Measurements from ENCODE around the gene MYL2. TPM values are rescaled to one million over a fixed set of nuclear protein-coding genes. Genes with fewer than 3 reads are reported as not detected.

MYL2 gene
- total RNA-seq, 4 donors from 2014 or later, result not detected

DNA sequence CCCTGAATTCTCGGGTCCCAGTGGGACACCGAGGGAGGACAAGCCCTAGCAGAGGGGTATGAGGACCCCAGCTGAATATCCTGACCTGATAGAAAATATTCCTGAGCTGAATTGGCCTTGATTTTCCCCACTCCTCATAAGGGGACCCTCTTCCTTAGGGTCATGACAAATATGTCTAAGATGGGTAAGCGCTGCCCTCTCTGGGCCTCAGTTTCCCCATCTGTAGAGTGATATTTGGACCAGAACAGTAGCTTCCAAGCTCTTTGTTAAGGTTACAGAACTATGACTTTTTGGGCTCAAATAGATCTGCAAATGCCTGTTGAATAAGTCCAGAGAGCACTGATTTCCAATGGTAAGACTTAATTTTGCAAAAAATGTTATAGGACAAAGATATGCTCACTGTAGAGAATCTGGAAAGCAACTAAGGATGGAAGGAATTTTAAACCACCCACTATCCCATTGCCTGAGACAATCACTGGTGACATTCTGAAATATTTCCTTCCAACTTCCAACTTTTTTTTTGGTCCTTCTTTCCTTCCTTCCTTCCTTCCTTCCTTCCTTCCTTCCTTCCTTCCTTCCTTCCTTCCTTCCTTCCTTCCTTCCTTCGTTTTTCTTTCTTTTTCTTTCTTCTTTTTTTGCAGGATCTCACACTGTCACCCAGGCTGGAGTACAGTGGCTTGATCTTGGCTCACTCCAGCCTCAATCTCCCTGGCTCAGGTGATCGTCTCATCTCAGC is 32.0 kb downstream of the MYL2 start:
- Histone ChIP-seq H3K27ac (no peak overlapping the region), H3K36me3 (no peaks in the 10 kb centered on the region), H3K4me1 (peaks cover 0 to 3% (median 0%) of the 10 kb centered on the region in 4 donors), H3K4me3 (peak overlapping the region in 2 of 4 donors; percentile 34 to 53), H3K9me3 (no peaks in the 10 kb centered on the region), H3K27me3 (no peaks in the 10 kb centered on the region)
- DNase-seq, result no peak
- no peak for TF ChIP-seq CTCF (IDR thresholded peaks at IDR 0.05)
- no peak for TF ChIP-seq POLR2A (IDR thresholded peaks at IDR 0.05)

DNA sequence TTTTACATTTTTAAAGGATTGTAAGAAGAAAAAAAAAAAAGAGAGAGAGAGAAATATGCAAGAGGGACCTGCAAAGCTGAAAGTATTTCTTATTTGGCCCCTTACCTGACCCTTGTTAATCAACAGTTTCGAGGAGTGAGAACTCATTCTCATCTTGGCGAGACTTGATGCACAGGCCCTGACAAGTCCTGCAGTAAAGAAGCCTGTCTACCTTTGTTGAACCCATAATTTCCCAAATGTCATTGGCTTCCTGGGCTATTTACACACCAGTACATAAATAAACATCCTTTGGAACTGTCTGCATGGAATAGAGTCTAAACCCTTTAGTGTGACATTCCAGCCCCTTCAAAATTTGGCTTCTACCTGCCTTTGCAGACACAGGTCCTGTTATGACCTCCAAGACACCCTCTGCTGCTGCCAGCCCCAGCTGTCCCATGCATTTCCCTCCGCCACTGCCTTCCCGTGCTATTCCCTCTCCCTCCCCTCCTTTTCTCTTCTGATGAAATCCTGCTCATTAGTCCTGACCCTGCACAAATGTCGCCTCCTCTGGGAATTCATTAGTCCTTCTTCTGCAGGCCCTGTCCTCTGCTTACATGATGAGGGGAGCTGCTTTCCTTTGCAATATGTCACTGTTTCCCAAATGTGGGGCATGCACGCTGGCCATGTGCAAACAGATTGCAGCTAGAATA is 35.1 kb downstream of the MYL2 start:
- no peak for DNase-seq
- no peak overlapping the region for H3K4me3 ChIP-seq
- no peak for TF ChIP-seq POLR2A (IDR thresholded peaks at IDR 0.05)
- TF ChIP-seq CTCF (IDR thresholded peaks at IDR 0.05), result no peak
- no peak overlapping the region for H3K27ac ChIP-seq
- H3K27me3 ChIP-seq, result no peaks in the 10 kb centered on the region
- no peaks in the 10 kb centered on the region for H3K36me3 ChIP-seq
- H3K9me3 ChIP-seq, result no peaks in the 10 kb centered on the region
- peaks cover 0 to 3% (median 0%) of the 10 kb centered on the region in 4 donors for H3K4me1 ChIP-seq

DNA sequence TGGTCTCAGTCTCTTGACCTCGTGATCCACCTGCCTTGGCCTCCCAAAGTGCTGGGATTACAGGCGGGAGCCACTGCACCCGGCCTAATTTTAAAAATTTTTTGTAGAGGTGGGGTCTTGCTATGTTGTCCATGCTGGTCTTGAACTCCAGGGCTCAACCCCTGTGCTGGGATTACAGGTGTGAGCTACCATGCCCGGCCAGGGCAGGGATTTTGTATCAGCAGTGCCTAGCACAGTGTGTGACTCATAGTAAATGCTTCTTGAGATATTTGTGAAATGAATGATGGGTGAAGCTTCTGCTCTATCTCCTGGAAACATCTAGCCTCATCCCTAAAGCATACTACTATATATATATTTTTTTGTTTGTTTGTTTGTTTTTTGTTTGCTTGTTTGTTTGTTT is 37.1 kb downstream of the MYL2 start:
- no peaks in the 10 kb centered on the region for H3K27me3 ChIP-seq
- no peak overlapping the region for H3K27ac ChIP-seq
- TF ChIP-seq POLR2A (IDR thresholded peaks at IDR 0.05) (no peak), CTCF (IDR thresholded peaks at IDR 0.05) (no peak)
- H3K4me1 ChIP-seq, result peaks cover 0 to 2% (median 0%) of the 10 kb centered on the region in 4 donors
- no peaks in the 10 kb centered on the region for H3K36me3 ChIP-seq
- DNase-seq, result no peak
- H3K9me3 ChIP-seq, result no peaks in the 10 kb centered on the region
- H3K4me3 ChIP-seq, result no peak overlapping the region

- Histone ChIP-seq H3K27ac (no peak overlapping the region), H3K36me3 (no peaks in the 10 kb centered on the region), H3K4me3 (no peak overlapping the region), H3K9me3 (no peaks in the 10 kb centered on the region), H3K4me1 (no peaks in the 10 kb centered on the region), H3K27me3 (no peaks in the 10 kb centered on the region)
- no peak for DNase-seq
- TF ChIP-seq CTCF (IDR thresholded peaks at IDR 0.05), result no peak
- no peak for TF ChIP-seq POLR2A (IDR thresholded peaks at IDR 0.05)
These were observed 39.7 kb downstream of the MYL2 start for GRCh38 chr12:110880651-110881050.

DNA sequence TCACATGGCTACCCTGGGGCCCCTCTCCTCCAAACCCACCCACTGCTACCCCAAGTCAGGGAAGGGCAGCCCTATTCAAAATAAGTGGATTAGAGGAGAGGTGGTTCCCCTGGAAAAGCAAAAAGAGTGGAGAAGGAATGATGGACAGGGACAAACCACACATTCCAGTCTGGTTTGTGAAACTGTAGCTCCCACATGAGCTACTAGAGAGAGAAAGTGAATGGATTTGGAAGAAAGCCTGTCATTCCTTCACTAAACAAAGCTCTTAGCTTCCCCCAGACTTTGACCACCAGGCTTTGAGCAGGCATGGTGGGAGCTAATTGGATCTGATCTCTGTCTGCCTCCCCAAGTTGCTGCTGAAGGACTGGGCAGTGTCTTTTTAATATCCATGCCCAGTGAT is 45.6 kb downstream of the MYL2 start:
- Histone ChIP-seq H3K9me3 (no peaks in the 10 kb centered on the region), H3K27ac (no peak overlapping the region), H3K27me3 (no peaks in the 10 kb centered on the region), H3K36me3 (no peaks in the 10 kb centered on the region), H3K4me3 (no peak overlapping the region), H3K4me1 (no peaks in the 10 kb centered on the region)
- no peak for DNase-seq
- TF ChIP-seq POLR2A (IDR thresholded peaks at IDR 0.05) (no peak), CTCF (IDR thresholded peaks at IDR 0.05) (no peak)
